HepG2 (cell line): ENCODE data around the gene ZNF740. TPM values are rescaled to one million over a fixed set of nuclear protein-coding genes. Genes with fewer than 3 reads are reported as not detected.

Source experiments
- ATAC-seq: fragments of 200-7000 bp; cut with Tn5 transposase; 3 replicates; pipeline ENCODE4 v1.9.1; 2020; ENCODE audit warnings: mild to moderate bottlenecking, moderate library complexity
- BruUV-seq: library from RNA; stranded (reverse); fragments of 400-500 nt; replicated peaks from 2 replicates; lab custom pipeline; 2021; lab: Mats Ljungman, UMichigan
- CTCF ChIA-PET: fragments of 300-600 bp; formaldehyde crosslinking; extraction: SDS; loops from one replicate; lab custom pipeline; 2021; ENCODE audit warnings: low total read pairs, inconsistent platforms, low intra/inter-chr PET ratio; lab: Yijun Ruan, JAX
- POLR2A ChIA-PET: fragments of 350-600 bp; sonication (Branson Sonifier 250); formaldehyde crosslinking; loops from one replicate; lab custom pipeline; 2020; ENCODE audit warnings: antibody characterized with exemption, inconsistent platforms; lab: Yijun Ruan, JAX
- DNase-seq: peaks from one replicate; pipeline ENCODE4 v3.0.0-alpha.2; 2015; ENCODE audit warnings: low spot score
- FAIRE-seq: peaks from 3 replicates; lab custom pipeline; 2011; peaks lifted over from hg19 to GRCh38; lab: Jason Lieb, UNC
- H2AFZ ChIP-seq: one replicate; pipeline ENCODE4 v1.6.1; 2011; ENCODE audit warnings: low read length, inconsistent platforms
- H3K27ac ChIP-seq: fragments of 300-600 bp; 3 replicates; pipeline ENCODE4 v1.8.0; 2011; ENCODE audit warnings: mixed run types, mild to moderate bottlenecking, mixed read lengths, low read length, inconsistent platforms; ENCODE audit not compliant: insufficient read depth; ENCODE audit errors: extremely low read length
- H3K27me3 ChIP-seq, 2 experiments: fragments of 200-600 bp in 1 of 2; 2 replicates in 1 of 2; 3 replicates in 1 of 2; pipeline versions ENCODE4 v1.6.0 to v1.8.0; 2011; ENCODE audit warnings: low read length in 2 of 2, mild to moderate bottlenecking in 2 of 2, moderate library complexity in 2 of 2, inconsistent platforms in 1 of 2; ENCODE audit not compliant: insufficient read depth in 2 of 2, control insufficient read depth in 1 of 2
- H3K36me3 ChIP-seq, 2 experiments: fragments of 200-600 bp in 1 of 2; replicated peaks in 1 of 2; 2 replicates in 1 of 2; 3 replicates in 1 of 2; pipeline versions ENCODE4 v1.5.1 to v1.8.0; 2011; ENCODE audit warnings: low read length in 2 of 2, inconsistent platforms in 1 of 2; ENCODE audit not compliant: insufficient read depth in 2 of 2, control insufficient read depth in 1 of 2
- H3K4me1 ChIP-seq: 2 replicates; pipeline ENCODE4 v1.5.1; 2012; ENCODE audit warnings: low read length, inconsistent platforms; ENCODE audit not compliant: insufficient read depth
- H3K4me2 ChIP-seq: 2 replicates; pipeline ENCODE4 v1.6.0; 2011; ENCODE audit warnings: low read depth, low read length, inconsistent platforms
- H3K4me3 ChIP-seq, 3 experiments: fragments of 200-600 bp in 1 of 3; sonication (generic), shearing (Covaris generic) in 1 of 3; replicated peaks in 1 of 3; 2 replicates each; pipeline ENCODE4 v1.5.1; 2011 to 2016; ENCODE audit warnings: low read length in 3 of 3, inconsistent platforms in 2 of 3, low read depth in 2 of 3, mild to moderate bottlenecking in 2 of 3, control low read depth in 1 of 3, mixed read lengths in 1 of 3; ENCODE audit not compliant: insufficient read depth in 1 of 3
- H3K79me2 ChIP-seq: one replicate; pipeline ENCODE4 v1.6.1; 2011; ENCODE audit warnings: low read length, inconsistent platforms; ENCODE audit not compliant: insufficient read depth
- H3K9ac ChIP-seq: 2 replicates; pipeline ENCODE4 v1.6.0; 2011; ENCODE audit warnings: mild to moderate bottlenecking, low read depth, low read length, inconsistent platforms; ENCODE audit not compliant: insufficient read depth
- H3K9me3 ChIP-seq: 2 replicates; pipeline ENCODE4 v1.5.1; 2012; ENCODE audit warnings: mild to moderate bottlenecking, low read length
- H4K20me1 ChIP-seq: 2 replicates; pipeline ENCODE4 v1.6.0; 2011; ENCODE audit warnings: inconsistent platforms, mild to moderate bottlenecking, low read length, moderate library complexity; ENCODE audit not compliant: insufficient read depth
- ATF5 ChIP-seq: sonication (generic); formaldehyde crosslinking; IDR thresholded peaks from 2 replicates; pipeline ENCODE4 v1.4.0; 2020; ENCODE audit warnings: mild to moderate bottlenecking, low read depth, missing genetic modification reagents
- HMGXB4 ChIP-seq, 2 experiments: sonication (generic) in 1 of 2; formaldehyde crosslinking in 1 of 2; IDR thresholded peaks; 2 replicates each; pipeline versions ENCODE4 v1.4.0 to v1.6.1; 2018 to 2020; ENCODE audit warnings: missing genetic modification reagents in 2 of 2, borderline replicate concordance in 1 of 2, low read depth in 1 of 2, mild to moderate bottlenecking in 1 of 2, missing biosample characterization in 1 of 2
- KLF16 ChIP-seq, 2 experiments: sonication (generic) in 1 of 2; formaldehyde crosslinking in 1 of 2; IDR thresholded peaks; 2 replicates each; pipeline versions ENCODE4 v1.6.1 to v1.8.0; 2016 to 2023; ENCODE audit warnings: missing genetic modification reagents in 2 of 2, missing compliant biosample characterization in 1 of 2
- NFAT5 ChIP-seq: sonication (generic); formaldehyde crosslinking; IDR thresholded peaks from 2 replicates; pipeline ENCODE4 v1.4.0; 2020; ENCODE audit warnings: missing genetic modification reagents
- THAP7 ChIP-seq: sonication (generic); formaldehyde crosslinking; IDR thresholded peaks from 2 replicates; pipeline ENCODE4 v1.8.1; 2023; ENCODE audit warnings: mild to moderate bottlenecking, missing genetic modification reagents
- ZNF687 ChIP-seq: sonication (generic); formaldehyde crosslinking; IDR thresholded peaks from 2 replicates; pipeline ENCODE4 v1.5.1; 2020; ENCODE audit warnings: mild to moderate bottlenecking, missing genetic modification reagents, moderate library complexity
- ZNF766 ChIP-seq: sonication (generic); formaldehyde crosslinking; IDR thresholded peaks from 2 replicates; pipeline ENCODE4 v1.5.0; 2020; ENCODE audit warnings: missing genetic modification reagents, borderline replicate concordance
- WGBS: methylation state at CpG from one replicate; pipeline ENCODE4 v1.1.6; 2017; ENCODE audit warnings: low lambda C conversion rate; 5-methylcytosine and 5-hydroxymethylcytosine counted together
- in situ Hi-C: cut with HindIII; loops from 2 replicates; pipeline ENCODE4 v1.10.0; 2017; ENCODE audit warnings: low pct_unique_long_range_greater_than_20kb; ENCODE audit not compliant: extremely low pct_ligation_motif_present
- intact Hi-C: fragments of 100-400 bp; cut with micrococcal nuclease; formaldehyde crosslinking; loops from one replicate; pipeline ENCODE4 v1.10.0; 2022; ENCODE audit not compliant: unreplicated experiment
- polyA plus RNA-seq, 8 experiments: library from polyadenylated mRNA; depleted of rRNA in 3 of 8; stranded (reverse) in 7 of 8; unstranded in 1 of 8; fragments of >200 nt; fragmentation: Illumina TruSeq in 4 of 8; extraction: Trizol in 4 of 8; gene quantifications; 2 replicates each; pipeline versions ENCODE4 v1.2.1 to v1.2.3, GENCODE V29; 2011 to 2016; ENCODE audit warnings: low read depth in 4 of 8, missing spikeins in 1 of 8, mixed read lengths in 1 of 8; ENCODE audit not compliant: insufficient read depth in 1 of 8
- total RNA-seq, 5 experiments: library from RNA; depleted of rRNA; stranded (reverse); fragments of >200 nt; fragmentation: Illumina TruSeq; extraction: Trizol; gene quantifications; 2 replicates each; pipeline ENCODE4 v1.2.3, GENCODE V29; 2016; ENCODE audit warnings: low read depth in 1 of 5

Gene ZNF740
- total and polyA plus RNA-seq, 2 of the 13 experiments (the other 11 are each of a cell fraction or from before 2014, with no cell fraction given), result 16.9 to 19.0 TPM

GRCh38 chr12:53159195-53159839 lies 21.2 kb upstream of the ZNF740 start:
- H3K79me2 ChIP-seq, result no peaks in the 10 kb centered on the region
- H3K9ac ChIP-seq, result no peak overlapping the region
- in situ Hi-C loops (loop anchor here (5.0 kb wide), 1 partner anchor 33 kb away; no protein-coding TSS in a partner anchor), intact Hi-C loops (loop anchor here (1.0 to 5.0 kb wide), 3 partner anchors 31 to 128 kb away; no protein-coding TSS in a partner anchor)
- H3K9me3 ChIP-seq, result no peaks in the 10 kb centered on the region
- FAIRE-seq (peak; percentile 95), ATAC-seq (peak; percentile 88), DNase-seq (peak; percentile 77)
- H3K27me3 ChIP-seq, result no peaks in the 10 kb centered on the region
- H4K20me1 ChIP-seq, result no peaks in the 10 kb centered on the region
- H3K36me3 ChIP-seq, result no peaks in the 10 kb centered on the region
- no TSS peak for BruUV-seq
- no peak overlapping the region for H3K27ac ChIP-seq
- H3K4me2 ChIP-seq, result peak overlapping the region; percentile 50
- WGBS, result 7% methylated on average over 14 of the region's 14 CpGs
- H2AFZ ChIP-seq, result no peak overlapping the region
- H3K4me1 ChIP-seq, result peaks cover 44% of the 10 kb centered on the region
- POLR2A ChIA-PET, result interaction anchor here (1.0 to 4.5 kb wide), 7 partner anchors 16 to 162 kb away, joined by 3 to 34 read pairs (median 6); partner anchors contain the start of genes AAAS, CSAD, PFDN5 and SOAT2
- CTCF ChIA-PET, result interaction anchor here (0.9 to 4.1 kb wide), 5 partner anchors 16 to 128 kb away, joined by 3 to 23 read pairs (median 4); no protein-coding TSS in a partner anchor
- H3K4me3 ChIP-seq, result peak overlapping the region in 1 of 3 experiments; percentile 36; a peak in 1 of 6 replicates
- no peak for TF ChIP-seq NFAT5
- 0 out of 2 replicates have a peak, but pooled peaks have one; percentile 75 for TF ChIP-seq ATF5 (CRISPR knock-in tag)
- 0 out of 4 replicates have a peak, but pooled peaks of 1 of the 2 experiments have one; percentile 43 for TF ChIP-seq KLF16 (CRISPR knock-in tag; IDR thresholded peaks at IDR 0.05)
- no peak for TF ChIP-seq ZNF766
- 0 out of 2 replicates have a peak, but pooled peaks have one; percentile 28 for TF ChIP-seq THAP7 (CRISPR knock-in tag)
- TF ChIP-seq ZNF687 (CRISPR knock-in tag), result peak; percentile 57
- TF ChIP-seq HMGXB4 (CRISPR knock-in tag; IDR thresholded peaks at IDR 0.05; ENCODE audit: borderline replicate concordance in 1 of 2, low read depth in 1 of 2), result peak; percentile 75 to 87
